ENCODE results near the gene CPLX1.

CPLX1 gene

GRCh38 chr4:772776-773175 lies 53.2 kb downstream of the CPLX1 start:
- peaks cover 8% of the 10 kb centered on the region; the same call in 1 of the 2 replicates for H3K79me2 ChIP-seq (ENCODE audit: insufficient read depth, low read depth)
- no peak overlapping the region for H3K9ac ChIP-seq
- H3K27me3 ChIP-seq (ENCODE audit: insufficient read depth, low read depth), result no peaks in the 10 kb centered on the region
- no peak for TF ChIP-seq CTCF (conservative IDR thresholded peaks at IDR 0.05; ENCODE audit: low read depth, low read length)
- no peaks in the 10 kb centered on the region for H3K36me3 ChIP-seq (ENCODE audit: insufficient read depth)
- H3K4me3 ChIP-seq (IDR thresholded peaks at IDR 0.05; ENCODE audit: insufficient read depth, low read depth, low read length), result no peak overlapping the region
- no peak overlapping the region for H3K27ac ChIP-seq
- H3K4me1 ChIP-seq (ENCODE audit: low read depth, poor library complexity, severe bottlenecking), result no peaks in the 10 kb centered on the region
- no peak overlapping the region for H2AFZ ChIP-seq (ENCODE audit: low read depth)
- H4K20me1 ChIP-seq (ENCODE audit: insufficient read depth), result no peaks in the 10 kb centered on the region
- H3K4me2 ChIP-seq, result no peak overlapping the region

GRCh38 chr4:772118-772517 lies 53.8 kb downstream of the CPLX1 start:
- no peak overlapping the region for H3K27ac ChIP-seq
- no peak overlapping the region for H3K9ac ChIP-seq
- no peak overlapping the region for H2AFZ ChIP-seq (ENCODE audit: low read depth)
- H3K4me2 ChIP-seq, result no peak overlapping the region
- no peaks in the 10 kb centered on the region for H3K36me3 ChIP-seq (ENCODE audit: insufficient read depth)
- H3K4me3 ChIP-seq (IDR thresholded peaks at IDR 0.05; ENCODE audit: insufficient read depth, low read depth, low read length), result no peak overlapping the region
- no peaks in the 10 kb centered on the region for H3K4me1 ChIP-seq (ENCODE audit: low read depth, poor library complexity, severe bottlenecking)
- no peaks in the 10 kb centered on the region for H3K27me3 ChIP-seq (ENCODE audit: insufficient read depth, low read depth)
- no peak for TF ChIP-seq CTCF (conservative IDR thresholded peaks at IDR 0.05; ENCODE audit: low read depth, low read length)
- no peaks in the 10 kb centered on the region for H4K20me1 ChIP-seq (ENCODE audit: insufficient read depth)
- H3K79me2 ChIP-seq (ENCODE audit: insufficient read depth, low read depth), result peaks cover 6% of the 10 kb centered on the region; the same call in 1 of the 2 replicates

GRCh38 chr4:771464-771863 lies 54.5 kb downstream of the CPLX1 start:
- no peak overlapping the region for H2AFZ ChIP-seq (ENCODE audit: low read depth)
- no peak overlapping the region for H3K4me3 ChIP-seq (IDR thresholded peaks at IDR 0.05; ENCODE audit: insufficient read depth, low read depth, low read length)
- H3K4me2 ChIP-seq, result no peak overlapping the region
- TF ChIP-seq CTCF (conservative IDR thresholded peaks at IDR 0.05; ENCODE audit: low read depth, low read length), result no peak
- H3K27me3 ChIP-seq (ENCODE audit: insufficient read depth, low read depth), result no peaks in the 10 kb centered on the region
- H4K20me1 ChIP-seq (ENCODE audit: insufficient read depth), result no peaks in the 10 kb centered on the region
- H3K36me3 ChIP-seq (ENCODE audit: insufficient read depth), result no peaks in the 10 kb centered on the region
- no peak overlapping the region for H3K9ac ChIP-seq
- no peak overlapping the region for H3K27ac ChIP-seq
- no peaks in the 10 kb centered on the region for H3K4me1 ChIP-seq (ENCODE audit: low read depth, poor library complexity, severe bottlenecking)
- peaks cover 6% of the 10 kb centered on the region; the same call in 1 of the 2 replicates for H3K79me2 ChIP-seq (ENCODE audit: insufficient read depth, low read depth)

GRCh38 chr4:770022-770421 lies 55.9 kb downstream of the CPLX1 start:
- no peaks in the 10 kb centered on the region for H3K27me3 ChIP-seq (ENCODE audit: insufficient read depth, low read depth)
- no peaks in the 10 kb centered on the region; the same call in 1 of the 2 replicates for H3K79me2 ChIP-seq (ENCODE audit: insufficient read depth, low read depth)
- no peak overlapping the region for H3K4me2 ChIP-seq
- H2AFZ ChIP-seq (ENCODE audit: low read depth), result no peak overlapping the region
- H3K4me3 ChIP-seq (IDR thresholded peaks at IDR 0.05; ENCODE audit: insufficient read depth, low read depth, low read length), result no peak overlapping the region
- no peak overlapping the region for H3K9ac ChIP-seq
- TF ChIP-seq CTCF (conservative IDR thresholded peaks at IDR 0.05; ENCODE audit: low read depth, low read length), result no peak
- H3K27ac ChIP-seq, result no peak overlapping the region
- H4K20me1 ChIP-seq (ENCODE audit: insufficient read depth), result no peaks in the 10 kb centered on the region
- H3K36me3 ChIP-seq (ENCODE audit: insufficient read depth), result no peaks in the 10 kb centered on the region
- no peaks in the 10 kb centered on the region for H3K4me1 ChIP-seq (ENCODE audit: low read depth, poor library complexity, severe bottlenecking)
